Upper lobe of right lung (tissue), 1 donor: ENCODE data around the gene SSBP2. TPM values are rescaled to one million over a fixed set of nuclear protein-coding genes. Genes with fewer than 3 reads are reported as not detected.

Experiments
- ATAC-seq: fragments of 200-7000 bp; cut with Tn5 transposase; one replicate; pipeline ENCODE4 v1.9.1; 2020; ENCODE audit warnings: mild to moderate bottlenecking, moderate library complexity
- DNase-seq: peaks from one replicate; pipeline ENCODE4 v3.0.0-alpha.2; 2020
- H3K27ac ChIP-seq: fragments of 200-600 bp; one replicate; pipeline ENCODE4 v1.8.0; 2022
- H3K27me3 ChIP-seq: fragments of 200-600 bp; one replicate; pipeline ENCODE4 v1.8.0; 2022; ENCODE audit warnings: mild to moderate bottlenecking
- H3K36me3 ChIP-seq: fragments of 200-600 bp; one replicate; pipeline ENCODE4 v1.8.0; 2022
- H3K4me1 ChIP-seq: fragments of 200-600 bp; one replicate; pipeline ENCODE4 v1.8.0; 2022
- H3K4me3 ChIP-seq: fragments of 200-600 bp; one replicate; pipeline ENCODE4 v1.8.0; 2022; ENCODE audit warnings: mild to moderate bottlenecking
- H3K9me3 ChIP-seq: fragments of 200-600 bp; one replicate; pipeline ENCODE4 v1.8.0; 2022
- CTCF ChIP-seq: fragments of 200-600 bp; IDR thresholded peaks from one replicate; pipeline ENCODE4 v1.8.0; 2022; ENCODE audit warnings: antibody characterized with exemption
- intact Hi-C: fragments of 100-400 bp; cut with DNase I; formaldehyde crosslinking; loops from one replicate; pipeline ENCODE4 v1.11.0; 2022
- total RNA-seq: library from RNA; stranded (reverse); fragmentation: NEBNext Ultra II Directional; extraction: Animal tissue kit (Norgen Biotek cat#: 25700); gene quantifications from one replicate; pipeline ENCODE4 v1.2.1, GENCODE V29; 2021
- donor health status: DM: no; HTN: yes; CAD: no; lungs with severe emphysema.

The SSBP2 gene
- total RNA-seq, 1 donor from 2014 or later = 43.8 TPM

- intact Hi-C loops = no loop called here
- DNase-seq (no peak), ATAC-seq (no peak)
- Histone ChIP-seq H3K27ac (no peak overlapping the region), H3K27me3 (no peaks in the 10 kb centered on the region), H3K4me1 (no peaks in the 10 kb centered on the region), H3K36me3 (peaks cover 6% of the 10 kb centered on the region), H3K4me3 (no peak overlapping the region), H3K9me3 (no peaks in the 10 kb centered on the region)
- TF ChIP-seq CTCF = no peak
Observed at GRCh38 chr5:81609810-81610375, 141.0 kb downstream of the SSBP2 start.

- intact Hi-C loops = no loop called here
- no peak for ATAC-seq
- DNase-seq = no peak
- no peak overlapping the region for H3K4me3 ChIP-seq
- H3K27me3 ChIP-seq = no peaks in the 10 kb centered on the region
- H3K9me3 ChIP-seq = no peaks in the 10 kb centered on the region
- H3K36me3 ChIP-seq = peaks cover 6% of the 10 kb centered on the region
- H3K27ac ChIP-seq = no peak overlapping the region
- H3K4me1 ChIP-seq = no peaks in the 10 kb centered on the region
- no peak for TF ChIP-seq CTCF
Observed at GRCh38 chr5:81608976-81609375, 141.9 kb downstream of the SSBP2 start.

- TF ChIP-seq CTCF = no peak
- ATAC-seq (no peak), DNase-seq (no peak)
- no peaks in the 10 kb centered on the region for H3K27me3 ChIP-seq
- no peak overlapping the region for H3K4me3 ChIP-seq
- H3K36me3 ChIP-seq = no peaks in the 10 kb centered on the region
- H3K4me1 ChIP-seq = no peaks in the 10 kb centered on the region
- H3K9me3 ChIP-seq = no peaks in the 10 kb centered on the region
- intact Hi-C loops = no loop called here
- H3K27ac ChIP-seq = no peak overlapping the region
Observed at GRCh38 chr5:81607693-81608092, 143.2 kb downstream of the SSBP2 start.

GRCh38 chr5:81606150-81606549 is 144.7 kb downstream of the SSBP2 start:
- Histone ChIP-seq H3K4me1 (no peaks in the 10 kb centered on the region), H3K9me3 (no peaks in the 10 kb centered on the region), H3K4me3 (no peak overlapping the region), H3K27me3 (no peaks in the 10 kb centered on the region), H3K27ac (no peak overlapping the region), H3K36me3 (no peaks in the 10 kb centered on the region)
- TF ChIP-seq CTCF = no peak
- intact Hi-C loops = no loop called here
- no peak for ATAC-seq
- DNase-seq = no peak

- no peak for ATAC-seq
Observed at GRCh38 chr5:81605299-81605698, 145.6 kb downstream of the SSBP2 start.

More at GRCh38 chr5:81605299-81605698, 145.6 kb downstream of the SSBP2 start:
- TF ChIP-seq CTCF = no peak
- intact Hi-C loops = no loop called here
- Histone ChIP-seq H3K36me3 (no peaks in the 10 kb centered on the region), H3K27ac (no peak overlapping the region), H3K9me3 (no peaks in the 10 kb centered on the region), H3K27me3 (no peaks in the 10 kb centered on the region), H3K4me3 (no peak overlapping the region), H3K4me1 (no peaks in the 10 kb centered on the region)
- DNase-seq = no peak
